K562 (cell line): ENCODE data around the gene RTL1. TPM values are rescaled to one million over a fixed set of nuclear protein-coding genes. Genes with fewer than 3 reads are reported as not detected.
A peak's percentile ranks its signal among the peaks of the same experiment; 100 is the strongest.

ENCODE experiments used
- CTCF ChIP-seq, 3 experiments: IDR thresholded peaks in 2 of 3; conservative IDR thresholded peaks in 1 of 3; 2 replicates each; pipeline ENCODE4 v1.5.1; 2011 to 2012; ENCODE audit warnings: low read length in 3 of 3, mild to moderate bottlenecking in 3 of 3, control low read depth in 2 of 3, improper control_type of control experiment in 1 of 3, inconsistent platforms in 1 of 3, low read depth in 1 of 3, mixed read lengths in 1 of 3, moderate library complexity in 1 of 3; ENCODE audit not compliant: insufficient read depth in 2 of 3
- RAD21 ChIP-seq, 2 experiments: fragments of 250-450 bp in 1 of 2; fragments of 450-650 bp in 1 of 2; sonication (Bioruptor Pico) in 1 of 2; formaldehyde crosslinking in 1 of 2; IDR thresholded peaks in 1 of 2; conservative IDR thresholded peaks in 1 of 2; 2 replicates each; pipeline versions ENCODE4 v1.4.0 to v1.8.0; 2020 to 2022; ENCODE audit warnings: mild to moderate bottlenecking in 2 of 2, moderate library complexity in 1 of 2
- SETDB1 ChIP-seq: IDR thresholded peaks from one replicate; pipeline ENCODE4 v1.6.1; 2012; ENCODE audit warnings: low read length, control low read depth, inconsistent platforms
- SREBF2 ChIP-seq: sonication (generic); formaldehyde crosslinking; IDR thresholded peaks from 2 replicates; pipeline ENCODE4 v1.4.0; 2020; ENCODE audit warnings: mild to moderate bottlenecking, missing genetic modification reagents
- TEAD2 ChIP-seq: fragments of 450-650 bp; IDR thresholded peaks from 2 replicates; pipeline ENCODE4 v1.6.1; 2016; ENCODE audit warnings: missing genetic modification characterization, control low read depth, missing compliant biosample characterization
- TFE3 ChIP-seq: fragments of 450-650 bp; formaldehyde crosslinking; IDR thresholded peaks from 2 replicates; pipeline ENCODE4 v1.4.0; 2020; ENCODE audit warnings: mild to moderate bottlenecking, mixed read lengths
- ZNF431 ChIP-seq: sonication (generic); formaldehyde crosslinking; IDR thresholded peaks from 2 replicates; pipeline ENCODE4 v1.8.0; 2022; ENCODE audit warnings: mild to moderate bottlenecking, missing genetic modification reagents
- ZNF583 ChIP-seq: fragments of 250-450 bp; sonication (Bioruptor Pico); IDR thresholded peaks from 2 replicates; pipeline ENCODE4 v1.4.0; 2020
- polyA plus RNA-seq, 8 experiments: library from polyadenylated mRNA; depleted of rRNA in 4 of 8; stranded (reverse) in 5 of 8; unstranded in 3 of 8; fragments of >200 nt; fragmentation: Nextera tagmentation in 2 of 8; fragmentation: Illumina TruSeq in 1 of 8; extraction: Ambion mirVana in 2 of 8; extraction: Trizol in 1 of 8; gene quantifications; 2 replicates each; pipeline versions ENCODE4 v1.2.1 to v1.2.3, GENCODE V29; 2011 to 2014; ENCODE audit warnings: inconsistent platforms in 1 of 8, missing spikeins in 1 of 8
- total RNA-seq, 7 experiments: library from RNA; depleted of rRNA in 6 of 7; stranded (reverse); fragments of >200 nt in 6 of 7; fragmentation: Illumina TruSeq in 2 of 7; extraction: Trizol in 2 of 7; gene quantifications; 2 replicates each; pipeline versions ENCODE4 v1.2.1 to v1.2.3, GENCODE V29; 2011 to 2021; ENCODE audit warnings: low replicate concordance in 1 of 7
- TF ChIP-seq, protein P1 (sequence below): fragments of 250-450 bp; sonication (Bioruptor Pico); IDR thresholded peaks from 2 replicates; pipeline ENCODE4 v1.8.0; 2022; ENCODE audit warnings: inconsistent platforms

Gene RTL1
- total and polyA plus RNA-seq, 9 of the 15 experiments (the other 6 are each of a cell fraction or from before 2014, with no cell fraction given) = not detected

DNA sequence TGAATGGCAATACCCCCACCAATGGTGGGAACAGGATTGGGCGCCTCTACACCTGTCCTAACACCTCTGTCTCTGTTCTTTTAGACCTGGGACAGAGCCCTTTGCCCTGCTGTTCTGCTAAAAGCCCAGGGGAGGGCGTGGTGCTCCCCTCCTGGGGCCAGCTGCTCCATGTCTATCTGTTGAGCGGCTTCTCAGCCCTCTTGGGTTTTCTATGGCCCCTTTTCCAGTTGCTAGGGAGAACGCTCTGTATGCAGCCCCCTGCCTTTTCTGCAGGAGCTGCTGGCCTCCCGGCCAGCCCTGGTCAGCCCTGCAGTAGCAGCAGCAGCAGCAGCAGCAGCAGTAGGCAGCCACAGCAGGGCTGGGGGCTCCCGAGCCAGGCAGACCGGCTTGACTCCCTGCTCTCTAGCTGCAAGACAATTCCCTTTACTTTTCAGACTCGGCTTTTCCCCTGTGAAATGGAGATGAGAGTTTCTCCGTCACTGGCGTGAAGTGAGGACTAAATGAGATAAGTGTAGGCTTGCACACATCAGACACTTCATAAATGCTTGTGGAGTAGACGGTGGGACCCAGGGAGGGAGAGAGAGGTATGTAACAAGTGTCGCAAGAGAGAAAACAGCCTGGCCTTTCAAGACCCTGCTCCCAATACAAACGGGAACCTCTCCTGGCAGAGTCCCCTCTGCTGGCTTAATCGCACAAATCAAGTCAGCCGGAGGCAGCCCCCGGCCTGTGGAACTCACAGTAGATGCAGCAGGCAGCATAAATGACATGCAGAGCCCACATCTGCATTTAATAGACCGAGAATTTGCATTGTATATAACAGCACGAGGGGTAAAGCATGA, 1.0 kb downstream of the RTL1 start (continued):
- TF ChIP-seq, protein P1, sequence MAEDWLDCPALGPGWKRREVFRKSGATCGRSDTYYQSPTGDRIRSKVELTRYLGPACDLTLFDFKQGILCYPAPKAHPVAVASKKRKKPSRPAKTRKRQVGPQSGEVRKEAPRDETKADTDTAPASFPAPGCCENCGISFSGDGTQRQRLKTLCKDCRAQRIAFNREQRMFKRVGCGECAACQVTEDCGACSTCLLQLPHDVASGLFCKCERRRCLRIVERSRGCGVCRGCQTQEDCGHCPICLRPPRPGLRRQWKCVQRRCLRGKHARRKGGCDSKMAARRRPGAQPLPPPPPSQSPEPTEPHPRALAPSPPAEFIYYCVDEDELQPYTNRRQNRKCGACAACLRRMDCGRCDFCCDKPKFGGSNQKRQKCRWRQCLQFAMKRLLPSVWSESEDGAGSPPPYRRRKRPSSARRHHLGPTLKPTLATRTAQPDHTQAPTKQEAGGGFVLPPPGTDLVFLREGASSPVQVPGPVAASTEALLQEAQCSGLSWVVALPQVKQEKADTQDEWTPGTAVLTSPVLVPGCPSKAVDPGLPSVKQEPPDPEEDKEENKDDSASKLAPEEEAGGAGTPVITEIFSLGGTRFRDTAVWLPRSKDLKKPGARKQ (CRISPR knock-in tag) = no peak
- TF ChIP-seq ZNF583 (CRISPR knock-in tag) (no peak), TEAD2 (tag) (no peak), TFE3 (CRISPR knock-in tag) (no peak), ZNF431 (CRISPR knock-in tag) (no peak), RAD21 (CRISPR knock-in tag; conservative IDR thresholded peaks at IDR 0.05 in 1 of 2, IDR thresholded peaks at IDR 0.05 in 1 of 2) (peak in 1 of 2 experiments; percentile 48; a peak in 3 of 4 replicates), CTCF (IDR thresholded peaks at IDR 0.05 in 2 of 3, conservative IDR thresholded peaks at IDR 0.05 in 1 of 3; ENCODE audit: insufficient read depth in 2 of 3, low read depth in 1 of 3, low read length in 3 of 3) (peak; percentile 53 to 58 (median 54)), SREBF2 (no peak), SETDB1 (no peak)
